GM19193 (cell line): ENCODE data around the gene COBLL1.

ENCODE experiments used
- POLR2A ChIP-seq: IDR thresholded peaks from 4 replicates; pipeline ENCODE4 v1.6.1; 2011; ENCODE audit not compliant: insufficient read depth, insufficient read length; ENCODE audit errors: extremely low read depth

COBLL1 gene

GRCh38 chr2:164703915-164704706 lies 137.5 kb downstream of the COBLL1 start:
- TF ChIP-seq POLR2A: no peak

DNA sequence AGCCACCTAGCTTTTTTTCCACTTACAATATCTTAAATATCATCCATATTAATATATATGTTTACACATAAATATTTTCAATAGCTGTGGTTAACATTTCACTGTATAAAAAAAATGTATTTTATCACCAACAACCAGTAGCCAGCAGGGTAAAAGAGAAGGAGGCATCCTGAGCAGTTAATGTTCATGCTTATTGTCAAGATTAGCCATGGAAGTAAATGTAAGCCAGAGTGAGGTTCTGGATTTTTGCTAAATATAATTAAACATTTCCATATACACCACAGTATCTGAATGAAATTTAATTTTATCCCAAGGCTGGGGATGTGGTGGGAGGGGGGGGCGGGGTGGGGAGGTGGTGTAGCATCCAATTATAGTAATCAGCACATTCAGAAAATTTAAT lies 140.1 kb downstream of the COBLL1 start:
- TF ChIP-seq POLR2A: no peak

GRCh38 chr2:164700390-164700789 lies 141.2 kb downstream of the COBLL1 start:
- no peak for TF ChIP-seq POLR2A

DNA sequence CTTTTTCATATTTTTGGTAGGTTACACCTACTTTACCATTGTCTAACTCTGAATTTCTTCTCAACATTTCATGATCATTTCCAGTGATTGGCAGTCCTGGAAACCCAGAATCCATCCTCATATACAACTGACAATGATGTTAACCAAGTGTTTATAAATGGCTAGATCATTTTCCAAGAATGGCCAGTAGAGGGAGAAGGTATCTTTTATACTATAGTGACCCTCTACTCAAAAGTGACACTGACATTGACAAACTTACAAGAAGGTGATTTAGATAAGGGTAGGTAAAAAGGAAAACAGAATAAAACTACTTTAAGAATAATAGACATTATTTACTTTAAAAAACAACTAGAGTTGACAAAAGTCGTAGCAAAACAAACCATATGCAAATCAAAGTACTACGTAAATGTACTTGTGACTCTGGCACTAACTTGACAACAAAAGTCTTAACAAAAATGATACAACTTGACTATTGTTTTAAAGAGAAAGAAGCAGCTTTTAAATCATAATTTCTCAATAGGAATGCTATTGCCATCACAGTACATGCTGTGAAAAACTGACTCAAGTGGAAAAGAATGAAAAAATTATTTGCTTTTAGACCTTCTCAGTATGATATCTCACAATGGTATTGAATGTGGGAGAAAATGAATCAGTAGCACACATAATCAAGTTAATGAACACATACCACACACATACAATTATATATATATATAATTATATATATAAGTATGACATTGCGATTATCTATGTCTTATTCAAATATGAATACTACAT lies 143.7 kb downstream of the COBLL1 start:
- no peak for TF ChIP-seq POLR2A

DNA sequence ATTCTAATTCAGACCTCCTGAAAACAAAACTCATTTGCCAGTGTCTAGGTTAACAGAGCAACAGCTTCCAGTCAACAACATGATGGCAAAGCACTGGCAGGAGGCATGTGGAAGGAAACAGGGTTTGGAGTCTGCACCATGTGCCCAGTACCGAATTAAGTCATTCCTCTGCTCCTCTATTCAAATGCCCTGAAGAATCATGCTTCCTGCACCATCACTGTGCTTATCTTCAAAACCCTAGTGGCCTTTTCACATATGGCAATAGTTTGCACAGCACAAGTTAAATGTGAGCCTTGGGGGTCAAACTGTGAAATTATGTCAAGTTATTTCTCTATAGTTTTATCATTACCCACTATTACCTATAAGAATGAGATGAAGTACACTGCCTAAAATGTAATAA lies 145.0 kb downstream of the COBLL1 start:
- no peak for TF ChIP-seq POLR2A

DNA sequence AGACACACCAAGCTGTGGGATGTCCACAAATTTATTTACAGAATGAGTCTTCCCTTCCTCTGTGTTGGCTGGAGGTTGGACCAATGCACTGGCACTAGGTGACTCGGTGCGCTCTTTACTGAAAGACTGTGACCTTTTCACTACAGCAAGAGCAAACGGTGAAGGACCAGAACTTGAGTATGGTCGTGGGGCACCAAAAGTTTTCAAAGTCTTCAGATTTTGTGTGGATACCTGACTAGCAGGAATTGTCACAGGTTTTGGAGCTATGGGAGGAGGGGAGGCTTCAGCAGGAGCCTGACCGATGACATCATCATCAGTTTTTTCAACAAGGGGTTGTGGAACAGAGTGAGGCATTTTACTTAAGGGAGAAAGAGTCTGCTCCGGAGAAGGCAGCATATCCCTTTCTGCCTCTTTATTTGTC lies 147.3 kb downstream of the COBLL1 start:
- no peak for TF ChIP-seq POLR2A

- no peak for TF ChIP-seq POLR2A
Measured at GRCh38 chr2:164693834-164694233, 147.8 kb downstream of the COBLL1 start.

DNA sequence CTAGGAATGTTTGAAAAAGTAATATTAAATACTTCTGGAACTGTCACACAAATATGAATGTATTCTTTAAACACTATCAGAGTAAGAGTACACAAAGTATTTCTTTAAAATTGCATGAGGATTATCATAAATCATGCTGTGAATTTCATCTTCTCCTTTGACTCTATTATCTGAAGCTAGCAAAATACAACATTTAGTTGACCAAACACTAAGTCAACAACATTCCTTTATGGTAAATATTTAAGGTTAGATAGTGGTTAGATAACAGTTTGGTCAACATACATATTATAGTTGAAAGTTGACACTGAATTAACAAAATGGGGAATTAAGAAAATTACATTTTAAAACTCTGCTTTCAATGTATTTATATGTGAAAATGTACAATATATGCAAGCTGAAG lies 148.2 kb downstream of the COBLL1 start:
- no peak for TF ChIP-seq POLR2A

DNA sequence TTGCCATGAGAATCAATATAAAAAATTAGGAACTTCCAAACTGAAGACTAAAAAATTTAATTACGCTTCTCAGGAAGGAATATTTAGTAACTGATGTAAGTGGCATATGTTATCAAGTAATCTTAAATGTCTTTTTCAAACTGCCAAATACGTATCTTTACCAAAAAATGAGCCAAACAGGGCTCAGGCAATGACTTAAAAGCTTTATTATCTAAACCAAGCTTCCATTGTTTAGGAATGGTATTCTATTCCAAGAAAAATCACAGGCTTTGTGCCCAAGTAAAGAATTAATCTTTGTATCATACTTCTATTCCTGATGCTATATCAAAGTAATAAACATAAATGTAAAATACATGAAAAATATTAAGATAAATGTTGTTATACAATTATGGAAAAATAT lies 148.7 kb downstream of the COBLL1 start:
- no peak for TF ChIP-seq POLR2A

- TF ChIP-seq POLR2A: no peak
Measured at GRCh38 chr2:164692114-164692513, 149.5 kb downstream of the COBLL1 start.

DNA sequence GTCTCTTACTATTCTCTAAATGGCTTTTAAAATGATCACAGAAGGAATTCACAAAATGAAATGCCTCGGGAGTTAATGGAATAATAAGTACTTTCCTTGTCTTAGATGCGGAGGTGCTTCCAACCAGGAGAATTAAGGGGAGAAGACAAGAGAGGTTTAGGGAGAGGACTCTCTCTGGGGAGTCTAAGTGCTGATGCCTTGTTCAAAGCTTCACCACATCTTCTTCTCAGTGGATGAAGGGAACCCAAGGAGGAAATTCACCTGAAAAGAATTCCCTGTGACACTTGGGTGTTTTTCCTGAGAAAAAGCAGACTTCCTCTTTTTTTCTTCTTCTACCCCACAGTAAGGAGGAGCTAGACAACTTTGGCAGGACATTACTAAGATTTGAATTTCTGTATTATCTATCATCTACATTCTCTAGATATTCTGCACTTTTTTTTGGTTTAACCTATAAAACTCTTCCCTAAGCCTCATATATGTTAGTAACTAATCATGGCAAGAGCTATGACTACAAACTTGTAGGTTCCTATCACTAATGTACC lies 150.2 kb downstream of the COBLL1 start:
- no peak for TF ChIP-seq POLR2A

DNA sequence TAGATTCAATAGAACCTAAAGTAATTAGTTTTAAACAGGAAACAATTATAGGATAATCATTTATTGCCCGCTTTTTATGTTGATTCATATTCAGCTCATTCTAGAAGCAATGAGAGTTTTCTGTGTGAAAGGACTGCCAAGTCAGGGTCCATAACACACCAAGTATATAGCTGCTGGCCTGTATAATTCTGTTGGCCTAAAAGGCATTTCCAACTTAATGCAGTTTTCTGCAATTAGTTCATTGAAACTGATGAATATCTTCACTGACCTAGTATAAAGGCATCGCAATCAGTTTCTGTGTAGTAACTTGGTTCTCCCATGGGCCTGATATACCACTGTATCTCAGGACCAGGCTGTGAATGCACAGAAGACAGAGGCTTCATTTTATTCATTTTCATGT lies 151.3 kb downstream of the COBLL1 start:
- no peak for TF ChIP-seq POLR2A

GRCh38 chr2:164688896-164689419 lies 152.7 kb downstream of the COBLL1 start:
- TF ChIP-seq POLR2A: no peak

DNA sequence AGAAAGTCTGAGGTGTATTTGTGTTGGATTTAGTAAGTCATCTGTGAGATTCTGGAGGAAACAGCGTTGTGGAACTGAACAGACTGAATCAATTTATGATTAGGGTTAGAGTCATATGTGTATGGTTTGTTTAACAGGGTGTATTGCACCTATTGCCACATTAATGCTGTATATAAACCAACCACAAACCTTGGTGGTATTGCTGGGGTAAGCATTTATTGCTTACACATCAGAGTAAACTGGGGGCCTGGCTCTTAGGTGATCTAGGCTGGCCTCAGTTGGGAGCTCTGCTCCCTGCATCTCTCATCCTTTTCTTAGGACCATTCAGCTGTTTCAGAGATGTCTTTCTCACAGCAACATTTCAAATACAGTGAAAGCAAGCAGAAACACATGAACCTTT lies 160.6 kb downstream of the COBLL1 start:
- TF ChIP-seq POLR2A: no peak

DNA sequence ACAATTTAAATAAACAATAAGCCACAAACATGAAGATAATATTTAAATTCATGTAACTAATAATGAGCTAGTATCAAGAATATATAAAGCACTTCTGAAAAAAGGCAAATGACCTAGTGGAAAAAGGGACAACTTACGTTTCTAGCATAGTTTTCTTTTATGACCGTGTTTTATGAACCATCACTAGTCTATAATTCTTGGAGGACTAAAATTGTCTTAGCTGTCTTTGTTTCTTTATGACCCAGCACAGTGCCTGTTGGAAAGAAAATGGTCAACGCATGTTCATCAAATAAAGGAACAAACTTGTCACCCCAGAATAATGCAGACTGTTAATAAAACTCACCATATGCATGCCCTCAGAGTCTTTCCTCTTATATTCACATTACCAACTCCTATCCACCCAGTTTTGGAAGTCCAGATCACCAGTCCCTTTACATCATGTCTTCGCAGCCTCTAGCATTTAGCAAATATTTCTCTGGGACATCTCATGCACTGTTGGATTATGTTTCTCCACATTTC lies 162.9 kb downstream of the COBLL1 start:
- TF ChIP-seq POLR2A: no peak
